K562 (cell line): ENCODE measurements around the gene PDHA2.

Experiments
- POLR2AphosphoS5 ChIP-seq: IDR thresholded peaks from 2 replicates; pipeline ENCODE4 v1.6.1; 2011; ENCODE audit warnings: mild to moderate bottlenecking, low read depth, low read length, moderate library complexity; ENCODE audit not compliant: control insufficient read depth, insufficient read depth
- ZBTB17 ChIP-seq: fragments of 450-650 bp; formaldehyde crosslinking; IDR thresholded peaks from 2 replicates; pipeline ENCODE4 v1.4.0; 2020; ENCODE audit warnings: mild to moderate bottlenecking

GRCh38 chr4:95869961-95870500 is 30.1 kb downstream of the PDHA2 start:
- no peak for TF ChIP-seq POLR2AphosphoS5
- no peak for TF ChIP-seq ZBTB17 (CRISPR knock-in tag)
